SK-N-SH treated with all-trans-retinoic acid at 6 μM for 48 hours (cell line): ENCODE results near the gene TNFSF11.
"Not testable (repeated sequence)": the region's sequence is repeated elsewhere in the genome, so short reads cannot be mapped to it uniquely, and the experiment has no call there.

Experiments
- BACH2 ChIP-seq: fragments of 250-450 bp; sonication (Bioruptor Pico); IDR thresholded peaks from 2 replicates; pipeline ENCODE4 v1.9.0; 2021; ENCODE audit warnings: mild to moderate bottlenecking, borderline replicate concordance
- OSR1 ChIP-seq: fragments of 250-450 bp; sonication (Bioruptor Pico); IDR thresholded peaks from 2 replicates; pipeline ENCODE4 v1.8.0; 2022; ENCODE audit warnings: moderate library complexity, mild to moderate bottlenecking, inconsistent platforms
- RARB ChIP-seq: fragments of 250-450 bp; sonication (Bioruptor Pico); IDR thresholded peaks from 2 replicates; pipeline ENCODE4 v1.8.0; 2021; ENCODE audit warnings: mild to moderate bottlenecking, moderate library complexity
- TSHZ2 ChIP-seq: fragments of 250-450 bp; sonication (Bioruptor Pico); IDR thresholded peaks from 2 replicates; pipeline ENCODE4 v1.5.0; 2020; ENCODE audit warnings: mild to moderate bottlenecking, moderate library complexity
- ZFP3 ChIP-seq: fragments of 250-450 bp; sonication (Bioruptor Pico); IDR thresholded peaks from 2 replicates; pipeline ENCODE4 v1.5.0; 2020; ENCODE audit warnings: mild to moderate bottlenecking, moderate library complexity
- ZFP30 ChIP-seq: fragments of 450-650 bp; formaldehyde crosslinking; IDR thresholded peaks from 2 replicates; pipeline ENCODE4 v1.5.0; 2022; ENCODE audit warnings: mild to moderate bottlenecking, moderate library complexity

- TF ChIP-seq ZFP3; ZFP30 (CRISPR knock-in tag); OSR1 (CRISPR knock-in tag); RARB (CRISPR knock-in tag); BACH2; TSHZ2: not testable (repeated sequence)
Observed at GRCh38 chr13:42560320-42560719, 13.6 kb upstream of the TNFSF11 start.
